Stimulated activated CD4-positive, alpha-beta T cell treated with anti-CD3 and anti-CD28 coated beads, Interleukin-1b, Interleukin-23, amount 100 ng/mL, for 4 hours (primary cell): Measurements from ENCODE around the gene GCN1.
"Not testable (repeated sequence)": the region's sequence is repeated elsewhere in the genome, so short reads cannot be mapped to it uniquely, and the experiment has no call there.

Source experiments
- DNase-seq, 2 donors: peaks; one replicate each; pipeline ENCODE4 v3.0.0-alpha.2; 2020; ENCODE audit warnings: low read depth in 2 of 2

The GCN1 gene

GRCh38 chr12:120215766-120216735 lies 21.5 kb upstream of the GCN1 start:
- DNase-seq: no peak

- DNase-seq: no peak
These were observed 20.8 kb upstream of the GCN1 start for GRCh38 chr12:120215357-120215735.

DNA sequence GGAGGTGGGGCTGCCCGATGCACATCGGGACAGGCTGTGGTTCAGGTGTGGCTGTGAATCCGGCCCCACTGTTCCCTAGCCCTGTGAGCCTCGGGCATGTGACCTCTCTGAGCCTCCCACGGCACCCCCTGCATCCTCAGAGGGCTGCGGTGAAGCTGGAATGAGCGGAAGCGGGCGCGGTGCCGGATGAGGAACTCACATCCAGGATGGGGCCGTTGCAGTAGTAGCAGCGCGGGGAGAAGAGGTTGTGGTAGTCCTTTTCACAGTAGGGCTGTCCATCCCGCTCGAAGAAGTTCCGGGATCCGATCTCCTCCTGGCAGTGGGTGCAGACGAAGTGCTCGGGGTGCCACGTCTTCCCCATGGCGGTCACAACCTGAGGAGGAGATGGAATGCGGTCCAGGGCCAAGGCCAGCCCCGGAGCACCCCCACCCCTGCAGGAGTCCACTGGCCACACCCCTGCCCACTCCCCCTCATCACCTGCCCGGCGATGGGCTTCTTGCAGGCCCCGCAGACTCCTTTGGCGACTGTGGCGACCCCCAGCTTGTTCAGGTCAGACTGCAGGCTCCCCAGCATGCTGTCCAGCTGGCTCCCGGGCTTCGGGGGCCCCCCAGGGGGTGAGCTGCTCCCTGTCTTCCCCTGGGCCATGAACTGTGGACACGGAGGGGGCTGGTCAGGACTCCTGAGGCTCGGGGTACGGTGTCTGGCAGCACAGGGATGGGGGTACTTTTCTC lies 20.3 kb upstream of the GCN1 start:
- no peak for DNase-seq

DNA sequence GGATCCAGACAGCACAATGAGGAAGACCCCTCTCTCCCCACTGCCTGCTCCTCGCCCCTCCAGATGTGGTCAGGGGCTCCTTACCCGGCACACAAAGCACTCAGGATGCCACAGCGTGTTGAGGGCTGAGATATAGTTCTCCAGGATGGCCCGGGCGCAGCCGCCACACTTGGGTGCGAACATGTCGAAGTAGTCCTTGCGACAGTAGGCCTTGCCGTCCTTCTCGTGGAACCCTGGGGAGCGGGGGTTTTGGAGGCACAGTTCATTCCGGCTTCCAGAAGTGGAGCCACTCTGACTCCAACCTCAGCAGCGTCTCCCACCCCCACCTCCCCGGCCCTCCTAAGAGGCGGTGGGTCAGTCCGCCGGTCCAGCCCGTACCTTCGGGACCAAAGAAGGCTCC lies 19.2 kb upstream of the GCN1 start:
- DNase-seq: no peak

GRCh38 chr12:120213182-120213581 lies 18.7 kb upstream of the GCN1 start:
- DNase-seq: not testable (repeated sequence)

DNA sequence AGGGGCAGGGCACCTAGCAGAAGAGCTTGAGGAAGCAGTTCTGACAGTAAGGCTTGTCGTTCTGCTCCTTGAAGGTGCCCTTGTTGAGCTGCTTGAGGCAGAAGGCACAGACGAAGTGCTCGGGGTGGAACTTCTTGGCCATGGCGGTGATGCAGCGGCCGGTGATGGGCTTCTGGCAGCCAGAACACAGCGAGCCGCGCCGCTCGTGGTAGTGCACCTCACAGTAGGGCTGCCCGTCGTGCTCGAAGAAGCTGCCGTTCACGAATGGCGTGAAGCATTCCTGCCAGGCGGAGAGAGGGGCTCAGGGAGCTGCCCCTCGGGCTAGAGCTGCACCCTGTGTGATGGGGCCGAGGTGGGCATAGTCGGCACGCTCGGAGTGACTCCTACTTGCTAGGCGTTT lies 17.8 kb upstream of the GCN1 start:
- no peak for DNase-seq

- DNase-seq: no peak
These were observed 17.4 kb upstream of the GCN1 start for GRCh38 chr12:120211904-120212283.

DNA sequence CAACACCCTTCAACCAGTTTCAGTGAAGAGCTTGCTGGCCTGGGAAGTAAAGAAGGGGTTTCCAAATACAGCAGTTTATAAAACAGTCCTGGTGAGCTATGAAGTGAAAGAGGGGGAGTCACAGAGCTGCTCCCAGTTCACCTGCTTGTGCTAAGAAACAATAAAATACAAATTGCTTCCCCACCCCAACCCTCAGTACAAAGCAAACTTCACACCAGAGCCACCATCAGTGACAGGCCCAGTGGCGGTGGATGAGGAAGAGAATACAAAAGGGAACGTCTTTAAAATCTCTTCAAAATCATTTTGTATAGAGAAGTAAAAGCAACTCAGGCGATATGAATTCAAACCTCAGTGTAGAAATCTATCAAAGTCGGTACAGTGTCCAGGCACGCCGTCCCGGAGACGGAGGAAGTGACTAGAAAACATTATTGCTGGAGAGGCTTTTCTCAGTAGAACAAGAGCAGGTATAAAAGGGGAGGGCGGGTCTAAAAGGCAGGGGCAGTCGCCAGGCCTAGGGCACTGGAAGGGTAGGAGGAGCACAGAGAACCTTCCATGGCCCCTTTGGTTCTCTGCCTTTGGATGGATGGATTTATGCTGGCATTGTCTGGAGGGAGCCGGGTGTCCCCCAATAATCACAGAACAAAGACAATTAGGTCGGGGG lies 16.9 kb upstream of the GCN1 start:
- DNase-seq: no peak

DNA sequence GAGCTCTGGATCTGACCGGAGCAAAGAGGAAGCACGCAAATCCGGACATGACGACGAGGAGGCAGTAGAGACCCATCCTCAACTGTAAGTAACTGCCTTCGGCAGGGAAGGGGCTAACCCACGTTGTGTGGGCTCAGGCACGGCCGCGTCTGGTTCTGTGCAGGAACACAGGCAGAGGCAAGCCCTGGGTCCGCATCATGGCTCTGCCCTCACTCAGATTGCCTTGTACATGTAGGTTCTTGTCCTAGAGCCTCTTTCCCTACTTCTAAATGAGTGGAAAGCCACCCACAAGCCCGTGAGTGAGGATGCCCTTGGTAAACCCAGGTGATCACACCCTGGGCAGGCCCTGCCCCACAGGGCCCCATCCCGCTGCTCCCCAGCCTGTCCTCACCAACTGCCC lies 15.3 kb upstream of the GCN1 start:
- DNase-seq: no peak

DNA sequence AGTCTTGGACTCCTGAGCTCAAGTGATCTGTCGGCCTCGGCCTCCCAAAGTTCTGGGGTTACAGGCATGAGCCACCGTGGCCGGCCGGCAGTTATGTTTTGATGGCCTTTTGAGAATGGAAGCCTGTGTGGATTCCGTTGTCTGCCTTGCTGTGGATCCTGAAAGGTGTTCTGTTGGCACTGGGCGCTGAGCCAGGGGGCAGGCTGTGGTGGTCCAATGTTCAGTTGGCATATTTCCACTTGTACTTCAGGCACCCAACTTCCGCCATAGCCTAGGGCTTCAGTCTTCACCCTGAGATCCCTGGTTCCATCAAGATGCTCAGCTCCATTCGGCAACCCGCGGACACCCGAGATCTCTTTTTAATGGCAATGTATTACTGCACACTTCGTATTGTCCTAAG lies 12.7 kb upstream of the GCN1 start:
- DNase-seq: no peak

DNA sequence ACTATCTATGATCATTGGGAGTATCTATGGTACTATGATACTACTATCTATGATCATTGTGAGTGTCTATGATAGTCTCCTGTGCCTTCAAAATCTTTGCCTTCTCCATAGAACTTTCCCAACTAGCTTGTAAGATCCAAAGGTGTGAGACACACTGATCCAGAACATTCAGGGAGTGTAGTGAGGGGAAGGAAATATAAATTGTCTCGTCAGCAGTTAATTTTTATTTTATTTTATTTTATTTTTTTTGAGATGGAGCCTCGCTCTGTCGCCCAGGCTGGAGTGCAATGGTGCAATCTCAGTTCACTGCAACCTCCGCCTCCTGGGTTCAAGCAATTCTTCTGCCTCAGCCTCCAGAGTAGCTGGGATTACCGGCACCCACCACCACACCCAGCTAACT lies 12.3 kb upstream of the GCN1 start:
- DNase-seq: not testable (repeated sequence)

GRCh38 chr12:120206228-120206627 lies 11.7 kb upstream of the GCN1 start:
- DNase-seq: no peak

DNA sequence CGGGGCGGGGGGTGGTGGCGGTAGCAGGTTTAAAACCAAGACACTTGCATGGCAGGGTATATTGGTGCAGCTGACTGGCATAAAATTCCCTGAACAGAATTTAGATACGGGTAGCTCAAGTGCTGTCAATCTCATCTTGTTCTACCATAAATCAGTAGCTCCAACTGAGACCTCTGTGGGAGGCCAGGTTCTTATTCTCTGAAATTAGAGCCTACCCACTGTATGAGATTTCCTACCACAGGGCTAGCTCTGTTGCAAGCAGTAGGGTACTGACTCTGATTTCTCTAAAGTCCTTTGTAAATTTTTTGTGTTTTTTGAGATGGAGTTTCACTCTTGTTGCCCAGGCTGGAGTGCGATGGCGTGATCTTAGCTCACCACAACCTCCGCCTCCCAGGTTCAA lies 9.7 kb upstream of the GCN1 start:
- no peak for DNase-seq

DNA sequence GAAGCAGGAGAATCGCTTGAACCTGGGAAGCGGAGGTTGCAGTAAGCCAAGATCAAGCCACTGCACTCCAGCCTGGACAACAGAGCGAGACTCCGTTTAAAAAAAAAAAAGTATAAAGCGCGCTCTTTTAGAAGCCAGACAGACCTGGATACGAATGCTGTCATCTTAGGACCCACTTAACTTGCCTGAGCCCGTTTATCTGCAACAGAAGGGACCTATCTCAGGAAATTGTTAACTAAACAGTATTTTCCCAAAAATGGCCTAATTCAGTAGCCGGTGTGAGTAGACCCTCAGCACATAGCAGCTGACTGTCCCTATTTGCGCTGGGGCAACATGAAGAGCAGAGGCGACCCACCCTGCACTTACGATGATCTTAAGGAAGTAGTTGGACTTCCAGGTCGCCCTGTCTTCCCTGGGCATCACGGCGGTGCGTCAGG lies 5.9 kb upstream of the GCN1 start:
- DNase-seq: no peak

GRCh38 chr12:120199595-120200306 lies 5.2 kb upstream of the GCN1 start:
- DNase-seq: peak in 1 of 2 donors; percentile 15

- no peak for DNase-seq
These were observed 4.5 kb upstream of the GCN1 start for GRCh38 chr12:120199025-120199424.

DNA sequence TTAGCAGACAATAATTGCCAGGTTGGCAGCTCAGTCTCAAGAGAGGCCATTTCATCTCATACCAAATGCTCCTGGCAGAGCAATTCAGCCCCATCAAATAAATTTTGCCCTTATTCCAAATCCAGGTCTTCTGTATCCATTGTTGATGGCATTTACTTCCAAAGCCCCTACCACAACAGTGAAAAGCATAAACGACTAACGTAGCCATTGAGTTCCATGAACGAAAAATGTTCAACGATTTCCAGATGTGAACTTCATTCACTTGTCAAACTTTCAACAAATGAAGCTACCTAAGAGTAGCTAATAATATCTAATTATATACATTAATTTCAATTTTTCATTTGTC lies 3.0 kb upstream of the GCN1 start:
- no peak for DNase-seq

DNA sequence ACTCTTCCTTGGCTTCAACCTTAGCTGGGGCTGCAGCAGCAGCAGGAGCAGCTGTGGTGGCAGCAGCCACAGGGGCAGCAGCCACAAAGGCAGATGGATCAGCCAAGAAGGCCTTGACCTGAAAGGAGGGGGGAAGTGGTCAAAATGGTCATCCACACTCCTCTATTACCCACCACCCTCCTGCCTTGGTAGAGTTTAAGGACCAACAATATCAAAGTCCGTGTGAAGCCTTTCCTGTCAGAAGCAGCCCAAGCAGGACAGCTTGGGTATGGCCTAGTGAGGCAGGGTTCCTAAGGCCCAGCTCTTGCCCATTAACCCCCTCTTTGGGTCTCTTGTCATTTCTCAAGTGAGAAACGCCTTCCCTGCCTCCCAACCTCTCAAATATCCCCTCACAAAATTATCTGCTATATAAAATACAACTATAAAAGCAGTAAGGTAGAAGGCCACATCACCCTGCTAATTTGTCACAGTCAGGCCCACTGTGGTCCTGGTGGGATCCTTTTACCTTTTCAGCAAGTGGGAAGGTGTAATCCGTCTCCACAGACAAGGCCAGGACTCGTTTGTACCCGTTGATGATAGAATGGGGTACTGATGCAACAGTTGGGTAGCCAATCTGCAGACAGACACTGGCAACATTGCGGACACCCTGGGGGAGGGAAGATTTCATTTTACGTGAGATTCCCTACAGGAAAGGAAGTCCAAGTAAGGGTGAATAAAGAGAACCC lies 2.5 kb upstream of the GCN1 start:
- not testable (repeated sequence) for DNase-seq

- DNase-seq: no peak
These were observed 1.8 kb upstream of the GCN1 start for GRCh38 chr12:120196363-120196762.

DNA sequence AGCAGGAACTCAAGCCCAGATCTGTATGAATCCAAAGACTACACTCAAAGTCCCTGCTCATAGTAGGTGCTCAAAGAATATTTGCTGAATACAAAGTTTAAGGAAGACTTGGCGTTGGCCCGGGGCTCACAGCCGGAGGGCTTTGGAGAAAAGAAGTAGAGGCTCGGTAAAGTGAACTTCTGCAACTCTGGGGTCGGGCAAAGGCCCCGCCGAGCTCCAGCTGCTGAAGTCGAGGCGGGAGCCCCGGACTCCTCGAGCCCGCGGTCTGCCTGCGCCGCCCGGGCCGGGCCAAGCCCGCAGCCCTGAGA lies 335 bp downstream of the GCN1 start:
- DNase-seq: peak in 1 of 2 donors; percentile 28

GRCh38 chr12:120193286-120193685 lies 1.2 kb downstream of the GCN1 start:
- not testable (repeated sequence) for DNase-seq
